ENCODE results near the gene RNF141.

RNF141 gene, protein sequence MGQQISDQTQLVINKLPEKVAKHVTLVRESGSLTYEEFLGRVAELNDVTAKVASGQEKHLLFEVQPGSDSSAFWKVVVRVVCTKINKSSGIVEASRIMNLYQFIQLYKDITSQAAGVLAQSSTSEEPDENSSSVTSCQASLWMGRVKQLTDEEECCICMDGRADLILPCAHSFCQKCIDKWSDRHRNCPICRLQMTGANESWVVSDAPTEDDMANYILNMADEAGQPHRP

GRCh38 chr11:10540915-10541560, at the start of gene RNF141:
RNF141 (minus strand) TSS chr11:10541187; CDS start chr11:10534158, 7,029 bp downstream.
- DNase-seq, result peak; percentile 90

- no peak for DNase-seq
Measured at GRCh38 chr11:10590218-10590915, 49.4 kb upstream of the RNF141 start.

GRCh38 chr11:10588904-10589303, 47.9 kb upstream of the RNF141 start:
- DNase-seq, result no peak

DNA sequence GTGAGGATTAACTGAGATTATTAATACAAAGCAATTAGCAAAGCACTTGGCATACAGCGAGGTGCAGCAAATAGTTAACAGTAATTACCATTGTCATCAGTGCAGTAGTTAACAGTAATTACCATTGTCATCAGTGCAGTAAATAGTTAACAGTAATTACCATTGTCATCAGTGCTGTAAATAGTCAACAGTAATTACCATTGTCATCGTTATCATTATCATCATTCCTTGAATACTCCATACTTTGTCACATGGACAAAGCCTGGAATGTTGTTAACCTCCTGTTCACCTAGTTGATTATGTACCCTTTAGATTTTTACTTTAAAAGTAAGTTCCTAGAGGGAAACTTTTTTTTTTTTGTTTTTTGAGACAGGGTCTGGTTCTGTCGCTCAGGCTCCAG, 47.0 kb upstream of the RNF141 start:
- no peak for DNase-seq

GRCh38 chr11:10587388-10587787, 46.4 kb upstream of the RNF141 start:
- DNase-seq, result no peak

DNA sequence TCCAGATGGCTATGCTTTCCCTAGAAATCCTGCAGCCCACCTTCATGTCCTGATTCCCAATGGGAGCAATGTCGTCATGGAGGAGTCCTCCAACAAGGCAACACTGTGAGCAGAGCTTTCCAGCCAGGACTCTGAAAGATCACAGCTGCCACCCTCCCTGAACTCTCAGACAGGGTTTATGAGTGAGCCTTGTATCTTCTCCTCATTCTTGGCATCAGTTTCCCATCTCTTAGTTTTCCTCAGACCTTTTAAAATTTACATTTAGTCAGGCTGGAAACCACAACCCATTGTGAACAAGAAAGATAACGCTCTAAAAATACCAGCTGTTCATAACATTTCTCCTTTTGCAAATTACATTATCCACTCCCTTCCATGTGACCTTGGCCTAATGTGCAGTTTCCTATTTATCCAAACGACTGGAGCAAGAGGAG, 43.1 kb upstream of the RNF141 start:
- DNase-seq, result no peak

DNA sequence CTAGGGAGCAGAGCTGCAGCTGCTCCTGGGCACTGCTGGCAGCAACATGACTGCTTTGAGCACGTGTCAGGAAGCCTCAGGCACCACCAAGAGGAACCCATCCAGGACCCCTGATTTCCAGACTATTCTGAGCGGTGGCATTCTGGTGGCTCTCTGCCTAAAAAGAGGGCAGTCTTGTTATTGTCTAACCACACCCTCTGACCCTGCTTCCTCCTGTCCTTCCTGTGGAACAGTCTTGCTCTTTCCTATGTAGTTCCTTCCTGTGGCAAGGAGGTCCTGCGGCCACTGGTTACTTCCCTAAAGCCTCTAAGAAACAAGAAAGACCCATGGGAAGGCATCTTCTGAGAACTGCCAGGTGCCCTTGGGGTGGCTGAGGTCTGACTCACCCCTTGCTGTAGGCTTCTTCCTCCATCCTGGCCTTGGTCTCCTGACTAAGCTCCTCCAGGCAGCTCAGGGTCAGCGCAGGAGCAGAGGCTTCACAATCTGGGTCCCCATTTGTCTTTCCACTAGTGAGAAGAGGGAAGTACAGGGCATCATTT, 40.6 kb upstream of the RNF141 start:
- DNase-seq, result no peak

DNA sequence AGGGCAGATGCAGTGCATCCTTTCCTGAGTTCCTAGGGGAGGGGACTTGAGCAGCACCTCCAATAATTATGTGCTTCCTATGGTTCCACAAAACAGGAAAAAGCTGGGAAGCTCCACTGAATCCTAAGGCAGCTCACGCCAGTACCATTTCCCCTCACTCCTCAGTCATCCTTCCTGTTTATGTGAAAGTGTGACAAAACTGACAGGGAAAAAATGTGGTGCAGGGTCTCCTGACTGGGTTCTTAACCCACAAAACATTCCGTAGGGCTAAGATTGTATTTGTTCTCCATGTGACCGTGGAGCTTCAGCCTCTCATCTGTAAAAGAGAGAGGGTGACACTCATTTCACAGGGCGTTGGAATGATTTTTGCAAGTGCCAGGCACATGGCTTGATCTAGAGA, 39.6 kb upstream of the RNF141 start:
- no peak for DNase-seq

GRCh38 chr11:10579700-10580099, 38.7 kb upstream of the RNF141 start:
- no peak for DNase-seq

- DNase-seq, result no peak
Measured at GRCh38 chr11:10576035-10576398, 35.0 kb upstream of the RNF141 start.

GRCh38 chr11:10575346-10576034, 34.5 kb upstream of the RNF141 start:
- DNase-seq, result no peak

DNA sequence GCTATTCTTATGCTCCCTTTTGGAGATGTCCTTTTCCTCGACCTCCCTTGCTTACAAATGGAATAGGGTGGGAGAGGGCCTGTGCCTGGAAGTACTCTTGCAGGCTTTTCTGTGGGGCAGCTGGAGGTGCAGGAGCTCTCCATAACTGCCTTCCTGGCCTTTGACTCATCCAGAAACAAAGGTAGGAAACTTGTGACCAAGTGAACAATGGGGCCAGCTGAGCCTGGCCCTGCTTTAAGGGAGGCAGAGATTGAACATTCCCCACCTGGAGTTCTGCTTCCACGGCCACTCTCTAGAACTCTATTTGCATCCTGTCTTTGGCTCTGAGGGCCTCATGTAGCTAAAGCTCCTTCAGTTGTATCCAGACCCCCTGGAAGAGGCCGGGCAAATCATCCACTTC, 32.6 kb upstream of the RNF141 start:
- DNase-seq, result no peak

GRCh38 chr11:10573028-10573427, 32.0 kb upstream of the RNF141 start:
- no peak for DNase-seq

DNA sequence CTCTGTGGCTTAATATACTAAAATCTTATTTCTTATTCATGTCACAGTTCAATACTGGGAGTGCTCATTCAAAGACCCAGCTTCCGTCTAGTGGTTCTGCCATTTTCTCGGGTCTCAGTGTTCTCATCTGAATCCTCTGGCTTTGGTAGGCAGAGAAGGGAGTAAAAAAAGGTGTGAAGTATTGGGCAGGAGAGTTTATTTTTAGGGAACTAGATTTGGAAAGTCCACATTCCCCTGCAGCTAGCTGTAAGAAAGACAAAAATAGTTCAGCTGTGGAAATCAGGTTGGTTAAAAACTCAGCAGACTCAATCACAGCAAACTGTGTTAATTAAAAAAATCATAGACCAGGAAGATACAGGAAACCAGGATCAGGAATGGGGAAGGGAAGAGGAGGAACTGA, 31.5 kb upstream of the RNF141 start:
- DNase-seq, result no peak

DNA sequence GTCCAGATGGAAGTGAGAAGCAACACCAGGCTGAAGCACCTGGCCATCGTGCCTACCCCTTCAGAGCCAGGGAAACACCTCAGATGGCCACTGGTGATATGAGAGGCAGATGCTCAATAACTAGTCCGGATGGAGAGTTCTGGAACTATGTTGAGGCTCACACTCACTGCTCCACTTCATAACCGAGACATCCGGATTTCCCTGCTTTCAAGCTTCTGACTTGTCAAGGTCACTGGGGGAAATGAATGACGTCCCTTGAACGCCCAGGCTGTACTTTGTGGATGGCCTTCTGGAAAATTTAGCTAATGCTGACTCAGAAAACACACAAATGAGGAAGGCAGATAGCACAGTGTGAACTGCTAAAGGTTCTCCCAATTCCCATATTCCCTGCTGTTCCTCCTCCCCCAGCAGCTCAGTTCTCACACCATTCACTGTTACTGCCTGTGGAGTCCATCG, 27.5 kb upstream of the RNF141 start, which contains the start of gene LYVE1:
Gene LYVE1, minus strand, starts transcription at position 180 of the 456 bp plus-strand sequence. Its CDS starts 133 bp downstream, at position 47.
- DNase-seq, result no peak

DNA sequence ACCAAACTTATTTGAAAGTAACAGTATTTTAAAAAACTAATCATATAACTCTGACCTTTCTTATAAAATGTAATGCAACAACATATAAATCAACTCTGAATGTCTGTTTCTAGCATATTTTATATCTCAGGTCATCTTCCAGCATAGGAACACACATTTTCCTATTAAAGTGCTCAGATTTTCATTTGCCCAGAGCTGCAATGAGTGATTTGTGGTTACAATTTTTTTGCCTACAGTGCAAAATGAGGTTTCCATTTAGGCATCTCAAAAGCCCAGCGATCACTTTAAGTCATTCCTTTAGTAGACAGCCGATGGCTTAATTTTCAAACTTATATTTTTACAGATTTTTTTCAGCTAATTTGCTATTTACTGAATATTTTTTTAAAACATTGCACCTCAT, 26.5 kb upstream of the RNF141 start:
- DNase-seq, result no peak

DNA sequence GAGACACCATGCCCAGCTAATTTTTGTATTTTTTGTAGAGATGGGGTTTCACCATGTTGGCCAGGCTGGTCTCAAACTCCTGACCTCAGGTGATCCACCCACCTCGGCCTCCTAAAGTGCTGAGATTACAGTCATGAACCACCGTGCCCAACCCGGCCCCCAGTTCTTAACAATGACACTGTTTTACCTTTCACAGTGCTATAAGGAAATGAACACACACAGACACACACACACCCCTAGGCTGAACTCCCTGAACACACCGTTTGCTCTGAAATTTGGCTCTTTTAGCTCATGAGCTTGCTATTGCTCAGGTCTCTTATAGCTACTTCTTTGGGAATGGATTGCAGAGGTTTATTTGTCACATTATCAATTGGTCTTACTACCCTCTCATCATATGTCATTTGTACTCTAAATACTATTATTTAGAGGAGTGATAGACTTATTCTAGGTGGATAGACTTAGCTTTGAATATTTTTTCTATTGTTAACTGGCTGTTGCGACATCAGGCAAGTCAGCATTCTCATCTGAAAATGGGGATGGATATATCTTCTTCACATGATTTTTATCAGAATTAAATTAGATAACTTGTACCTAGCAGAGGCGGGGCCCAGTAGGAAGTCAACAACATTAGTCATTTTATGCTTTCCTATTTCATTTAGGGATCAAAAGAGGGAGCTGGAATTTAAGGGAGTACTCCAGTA, 25.4 kb upstream of the RNF141 start:
- DNase-seq, result no peak

DNA sequence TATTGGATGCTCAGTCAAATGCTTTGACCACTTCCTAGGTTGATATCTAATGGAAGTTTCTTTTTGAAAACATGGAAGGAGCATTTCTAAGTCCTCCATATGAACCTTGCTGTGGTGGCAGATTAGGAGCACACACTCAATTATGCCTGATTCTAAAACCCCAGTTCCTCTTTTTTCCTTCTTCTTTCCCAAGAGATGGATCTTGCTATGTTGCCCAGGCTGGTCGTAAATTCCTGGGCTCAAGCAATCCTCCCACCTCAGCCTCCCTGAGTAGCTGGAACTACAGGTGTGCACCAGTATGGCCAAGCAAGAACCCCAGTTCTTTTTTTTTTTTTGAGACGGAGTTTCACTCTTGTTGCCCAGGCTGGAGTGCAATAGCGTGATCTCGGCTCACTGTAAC, 24.5 kb upstream of the RNF141 start:
- DNase-seq, result no peak

GRCh38 chr11:10564696-10565318, 23.8 kb upstream of the RNF141 start:
- no peak for DNase-seq

DNA sequence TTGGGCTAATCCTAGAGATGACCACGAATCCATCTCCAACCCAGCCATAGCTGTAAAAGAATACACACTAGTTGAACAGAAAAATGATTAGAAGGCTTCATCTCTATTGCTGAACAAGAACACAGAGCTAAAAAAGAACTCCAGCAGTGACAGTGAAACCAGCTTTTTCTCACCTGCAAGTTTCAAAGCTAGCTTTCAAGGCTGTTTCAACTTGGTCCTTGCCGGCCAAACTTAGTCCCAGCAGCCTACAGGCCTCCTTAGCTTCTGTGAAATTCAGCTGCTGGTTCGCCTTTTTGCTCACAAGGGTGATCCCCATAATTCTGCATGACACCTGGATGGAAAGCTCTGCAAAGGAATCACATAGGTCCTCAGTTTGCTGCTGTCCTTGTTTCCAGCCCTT, 23.0 kb upstream of the RNF141 start:
- DNase-seq, result no peak

- no peak for DNase-seq
Measured at GRCh38 chr11:10561947-10562346, 21.0 kb upstream of the RNF141 start.

Data from activated effector memory CD4-positive, alpha-beta T cell treated with Interleukin-2 at 50 U/mL for 16 hours (primary cell).